Endothelial cell (in vitro differentiated cells): ENCODE measurements around the gene ACOXL. TPM values are rescaled to one million over a fixed set of nuclear protein-coding genes. Genes with fewer than 3 reads are reported as not detected.

Source experiments
- DNase-seq: peaks from one replicate; pipeline ENCODE4 v3.0.0; 2021; ENCODE audit warnings: low spot score
- H3K27ac Mint-ChIP-seq: one replicate; pipeline ENCODE4 v1.8.0; 2021; ENCODE audit warnings: mixed read lengths, inconsistent platforms; ENCODE audit not compliant: unreplicated experiment
- H3K27me3 Mint-ChIP-seq: one replicate; pipeline ENCODE4 v1.8.0; 2021; ENCODE audit warnings: mild to moderate bottlenecking, moderate library complexity, mixed read lengths, inconsistent platforms; ENCODE audit not compliant: unreplicated experiment
- H3K36me3 Mint-ChIP-seq: one replicate; pipeline ENCODE4 v1.8.0; 2021; ENCODE audit warnings: mild to moderate bottlenecking, low read depth, mixed read lengths, inconsistent platforms; ENCODE audit not compliant: unreplicated experiment
- H3K4me1 Mint-ChIP-seq: one replicate; pipeline ENCODE4 v1.8.0; 2021; ENCODE audit warnings: mild to moderate bottlenecking, mixed read lengths, inconsistent platforms; ENCODE audit not compliant: unreplicated experiment
- H3K4me3 Mint-ChIP-seq: one replicate; pipeline ENCODE4 v1.8.0; 2021; ENCODE audit warnings: mild to moderate bottlenecking, mixed read lengths, inconsistent platforms; ENCODE audit not compliant: unreplicated experiment
- H3K9me3 Mint-ChIP-seq: one replicate; pipeline ENCODE4 v1.8.0; 2021; ENCODE audit warnings: mixed read lengths, inconsistent platforms; ENCODE audit not compliant: unreplicated experiment
- total RNA-seq: library from RNA; stranded (reverse); fragmentation: NEBNext Ultra II Directional; extraction: Animal tissue kit (Norgen Biotek cat#: 25700); gene quantifications from one replicate; pipeline ENCODE4 v1.2.1, GENCODE V29; 2021; ENCODE audit not compliant: unreplicated experiment
- TF ChIP-seq, protein P1 (sequence below): fragments of 200-600 bp; sonication (generic); IDR thresholded peaks from one replicate; pipeline ENCODE4 v1.5.0; 2021; ENCODE audit warnings: antibody characterized with exemption; ENCODE audit not compliant: unreplicated experiment

The ACOXL gene
- total RNA-seq, 1 donor from 2014 or later: 0.44 TPM

DNA sequence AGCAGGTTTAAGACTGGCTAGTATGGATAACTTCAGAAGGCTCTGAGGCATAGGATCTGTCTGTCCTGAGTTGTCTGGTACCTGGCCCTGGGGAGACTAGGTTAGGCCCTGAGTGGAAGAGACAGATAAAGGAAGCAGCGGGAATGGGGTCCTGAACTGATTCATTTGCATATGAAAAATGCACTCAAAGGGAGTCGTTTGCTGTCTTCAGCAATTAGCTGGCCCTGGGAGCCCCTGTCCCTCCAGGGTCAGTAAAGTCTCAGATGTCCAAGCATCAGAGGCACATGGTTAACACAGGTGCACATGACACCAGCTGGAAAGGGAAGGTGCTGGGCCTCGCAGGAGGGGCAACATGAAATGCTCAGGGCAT is 172.4 kb downstream of the ACOXL start:
- Mint-ChIP-seq H3K36me3 (no peaks in the 10 kb centered on the region), H3K27me3 (no peaks in the 10 kb centered on the region), H3K4me3 (no peak overlapping the region), H3K9me3 (no peaks in the 10 kb centered on the region), H3K27ac (no peak overlapping the region), H3K4me1 (peaks cover 11% of the 10 kb centered on the region)
- TF ChIP-seq, protein P1, sequence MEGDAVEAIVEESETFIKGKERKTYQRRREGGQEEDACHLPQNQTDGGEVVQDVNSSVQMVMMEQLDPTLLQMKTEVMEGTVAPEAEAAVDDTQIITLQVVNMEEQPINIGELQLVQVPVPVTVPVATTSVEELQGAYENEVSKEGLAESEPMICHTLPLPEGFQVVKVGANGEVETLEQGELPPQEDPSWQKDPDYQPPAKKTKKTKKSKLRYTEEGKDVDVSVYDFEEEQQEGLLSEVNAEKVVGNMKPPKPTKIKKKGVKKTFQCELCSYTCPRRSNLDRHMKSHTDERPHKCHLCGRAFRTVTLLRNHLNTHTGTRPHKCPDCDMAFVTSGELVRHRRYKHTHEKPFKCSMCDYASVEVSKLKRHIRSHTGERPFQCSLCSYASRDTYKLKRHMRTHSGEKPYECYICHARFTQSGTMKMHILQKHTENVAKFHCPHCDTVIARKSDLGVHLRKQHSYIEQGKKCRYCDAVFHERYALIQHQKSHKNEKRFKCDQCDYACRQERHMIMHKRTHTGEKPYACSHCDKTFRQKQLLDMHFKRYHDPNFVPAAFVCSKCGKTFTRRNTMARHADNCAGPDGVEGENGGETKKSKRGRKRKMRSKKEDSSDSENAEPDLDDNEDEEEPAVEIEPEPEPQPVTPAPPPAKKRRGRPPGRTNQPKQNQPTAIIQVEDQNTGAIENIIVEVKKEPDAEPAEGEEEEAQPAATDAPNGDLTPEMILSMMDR: no peak
- DNase-seq: no peak

DNA sequence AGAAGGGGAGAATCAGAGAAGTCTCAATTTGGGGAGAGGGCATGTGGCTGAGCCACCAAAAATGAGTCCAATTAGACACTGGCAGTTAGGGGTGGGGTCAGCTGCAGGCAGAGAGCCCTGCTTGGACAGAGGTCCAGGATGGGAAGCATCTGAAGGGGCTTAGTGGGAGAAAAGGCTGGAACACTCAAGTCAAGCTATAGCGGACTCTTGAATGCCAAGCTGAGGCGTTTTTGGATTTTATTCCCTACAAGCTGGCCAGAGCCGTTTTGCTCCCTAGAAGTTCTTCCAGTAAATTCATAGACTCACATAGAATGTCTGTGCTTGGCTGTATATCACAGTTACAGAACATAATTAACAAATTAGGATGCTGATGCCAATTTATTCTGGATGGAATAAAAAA is 172.8 kb downstream of the ACOXL start:
- DNase-seq: no peak
- no peaks in the 10 kb centered on the region for H3K27me3 Mint-ChIP-seq
- H3K36me3 Mint-ChIP-seq: no peaks in the 10 kb centered on the region
- H3K9me3 Mint-ChIP-seq: no peaks in the 10 kb centered on the region
- no peak overlapping the region for H3K27ac Mint-ChIP-seq
- peaks cover 11% of the 10 kb centered on the region for H3K4me1 Mint-ChIP-seq
- no peak overlapping the region for H3K4me3 Mint-ChIP-seq
- TF ChIP-seq, protein P1: no peak

DNA sequence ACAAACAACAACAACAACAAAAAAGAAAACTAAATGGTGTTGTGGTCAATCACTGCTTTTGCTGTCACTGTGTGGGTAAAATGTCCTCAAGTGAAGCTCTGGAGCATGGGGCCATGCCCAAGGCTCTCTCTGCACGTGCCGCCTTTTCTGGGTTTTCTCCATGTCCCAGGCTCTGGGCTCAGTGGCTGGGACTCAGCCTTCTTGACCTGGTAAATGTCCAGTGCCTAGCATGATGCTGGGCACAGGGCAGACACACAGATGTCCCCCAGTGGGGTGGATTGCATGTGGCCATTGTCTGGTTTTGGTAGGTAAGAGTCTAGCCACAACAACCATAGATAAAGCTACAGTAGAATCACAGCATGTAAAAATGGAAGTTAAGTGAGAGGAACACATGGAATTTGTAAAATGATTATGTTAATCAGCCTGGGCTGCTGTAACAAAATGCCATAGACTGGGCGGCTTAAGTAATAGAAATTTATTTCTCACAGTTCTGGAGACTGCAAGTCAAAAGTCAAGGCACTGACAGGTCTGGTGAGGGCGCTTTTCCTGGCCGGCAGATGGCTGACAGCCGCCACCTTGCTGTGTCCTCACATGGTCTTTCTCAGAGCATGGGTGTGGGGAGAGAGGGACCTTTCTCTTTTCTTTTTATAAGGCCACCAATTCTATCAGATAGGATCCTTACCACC is 174.4 kb downstream of the ACOXL start:
- Mint-ChIP-seq H3K27ac (no peak overlapping the region), H3K9me3 (no peaks in the 10 kb centered on the region), H3K4me1 (peaks cover 11% of the 10 kb centered on the region), H3K4me3 (no peak overlapping the region), H3K36me3 (no peaks in the 10 kb centered on the region), H3K27me3 (no peaks in the 10 kb centered on the region)
- no peak for DNase-seq
- TF ChIP-seq, protein P1: no peak

DNA sequence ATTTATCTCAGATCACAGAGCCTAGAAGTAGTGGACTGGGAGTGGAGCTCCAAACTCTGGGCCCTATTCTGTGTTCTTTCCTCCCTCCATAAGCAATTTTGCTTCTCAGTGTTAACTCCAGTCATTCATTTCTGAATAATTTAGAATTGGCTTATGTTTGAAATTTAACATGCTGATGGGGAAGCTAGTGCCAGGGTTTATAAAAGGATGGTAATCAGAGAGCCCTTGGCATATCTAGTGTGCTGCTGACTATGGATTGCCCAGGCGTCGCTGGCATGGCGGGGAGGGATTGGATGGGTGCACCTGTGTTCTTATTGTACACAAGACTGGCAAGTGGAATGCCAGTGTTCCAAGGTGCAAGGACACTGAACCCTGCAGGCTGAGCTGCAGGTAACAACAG is 177.1 kb downstream of the ACOXL start:
- H3K27ac Mint-ChIP-seq: no peak overlapping the region
- H3K9me3 Mint-ChIP-seq: no peaks in the 10 kb centered on the region
- peaks cover 3% of the 10 kb centered on the region for H3K4me1 Mint-ChIP-seq
- TF ChIP-seq, protein P1: no peak
- H3K27me3 Mint-ChIP-seq: no peaks in the 10 kb centered on the region
- no peak overlapping the region for H3K4me3 Mint-ChIP-seq
- no peak for DNase-seq
- H3K36me3 Mint-ChIP-seq: no peaks in the 10 kb centered on the region

DNA sequence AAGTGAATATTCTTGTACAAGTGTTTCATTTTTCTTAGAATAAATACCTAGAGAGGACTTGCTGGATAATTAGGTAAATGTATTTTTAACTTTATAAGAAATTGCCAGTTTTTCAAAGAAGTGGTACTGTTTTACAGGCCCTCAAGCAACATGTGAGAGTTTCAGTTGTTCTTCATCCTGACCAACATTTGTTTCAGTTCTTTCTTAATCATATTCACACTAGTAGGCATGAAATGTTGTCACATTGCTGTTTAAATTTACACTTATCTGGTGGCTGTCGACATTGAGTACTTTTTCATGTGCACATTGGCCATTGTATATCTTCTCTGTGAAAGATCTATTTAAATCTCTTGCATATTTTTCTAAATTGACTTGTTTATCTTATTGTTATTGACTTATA is 178.1 kb downstream of the ACOXL start:
- H3K9me3 Mint-ChIP-seq: no peaks in the 10 kb centered on the region
- TF ChIP-seq, protein P1: no peak
- H3K4me1 Mint-ChIP-seq: no peaks in the 10 kb centered on the region
- no peak overlapping the region for H3K4me3 Mint-ChIP-seq
- no peaks in the 10 kb centered on the region for H3K36me3 Mint-ChIP-seq
- no peak overlapping the region for H3K27ac Mint-ChIP-seq
- H3K27me3 Mint-ChIP-seq: no peaks in the 10 kb centered on the region
- DNase-seq: no peak
